Karpas-422 (cell line): ENCODE results near the gene ATXN1. TPM values are rescaled to one million over a fixed set of nuclear protein-coding genes. Genes with fewer than 3 reads are reported as not detected.

Experiments used
- DNase-seq: peaks from one replicate; pipeline ENCODE4 v3.0.0-alpha.2; 2015
- H2AFZ ChIP-seq: fragments of 200-600 bp; sonication (generic); 2 replicates; pipeline ENCODE4 v1.6.1; 2014; ENCODE audit warnings: antibody characterized with exemption, low read length, mixed read lengths
- H3K27ac ChIP-seq: fragments of 200-600 bp; sonication (generic); 2 replicates; pipeline ENCODE4 v1.5.1; 2014; ENCODE audit warnings: mild to moderate bottlenecking, low read length, moderate library complexity
- H3K27me3 ChIP-seq: fragments of 200-600 bp; sonication (generic); 2 replicates; pipeline ENCODE4 v1.6.1; 2014; ENCODE audit warnings: low read length, mixed read lengths
- H3K36me3 ChIP-seq: fragments of 200-600 bp; sonication (generic); 2 replicates; pipeline ENCODE4 v1.6.1; 2014; ENCODE audit warnings: low read length, mixed read lengths; ENCODE audit not compliant: insufficient read depth
- H3K4me1 ChIP-seq: fragments of 200-600 bp; sonication (generic); 2 replicates; pipeline ENCODE4 v1.6.1; 2014; ENCODE audit warnings: mild to moderate bottlenecking, low read length, mixed read lengths
- H3K4me2 ChIP-seq: fragments of 200-600 bp; sonication (generic); 2 replicates; pipeline ENCODE4 v1.6.1; 2014; ENCODE audit warnings: low read length, low read depth, mild to moderate bottlenecking; ENCODE audit not compliant: poor library complexity, severe bottlenecking
- H3K4me3 ChIP-seq: fragments of 200-600 bp; sonication (generic); 2 replicates; pipeline ENCODE4 v1.5.1; 2014; ENCODE audit warnings: mild to moderate bottlenecking, antibody characterized with exemption, low read length, mixed read lengths
- H3K79me2 ChIP-seq: fragments of 200-600 bp; sonication (generic); 2 replicates; pipeline ENCODE4 v1.6.1; 2014; ENCODE audit warnings: mild to moderate bottlenecking, low read length, mixed read lengths
- H3K9ac ChIP-seq: fragments of 200-600 bp; sonication (generic); 2 replicates; pipeline ENCODE4 v1.6.0; 2014; ENCODE audit warnings: low read length
- H3K9me2 ChIP-seq: fragments of 200-600 bp; sonication (generic), shearing (Covaris generic); replicated peaks from 2 replicates; pipeline ENCODE4 v1.6.0; 2014; ENCODE audit warnings: mild to moderate bottlenecking, low read length, moderate library complexity; ENCODE audit not compliant: insufficient read depth
- H3K9me3 ChIP-seq: fragments of 300-700, 200-600 bp; sonication (generic); 2 replicates; pipeline ENCODE4 v1.6.1; 2014; ENCODE audit warnings: low read length, mixed read lengths
- H4K20me1 ChIP-seq: fragments of 200-600 bp; sonication (generic); 2 replicates; pipeline ENCODE4 v1.6.1; 2014; ENCODE audit warnings: mild to moderate bottlenecking, antibody characterized with exemption, low read length, low read depth; ENCODE audit not compliant: insufficient read depth
- total RNA-seq: library from RNA; depleted of rRNA; stranded (reverse); fragments of >200 nt; shearing (Covaris generic); gene quantifications from 2 replicates; pipeline ENCODE4 v1.2.3, GENCODE V29; 2014; ENCODE audit warnings: low replicate concordance

ATXN1 gene
- total RNA-seq, 1 experiment from 2014 or later = 0.37 TPM

- H3K79me2 ChIP-seq = no peaks in the 10 kb centered on the region
- no peaks in the 10 kb centered on the region for H3K9me3 ChIP-seq
- no peaks in the 10 kb centered on the region for H3K27me3 ChIP-seq
- no peaks in the 10 kb centered on the region for H3K9me2 ChIP-seq
- no peak overlapping the region for H3K4me2 ChIP-seq
- no peak for DNase-seq
- H3K27ac ChIP-seq = no peak overlapping the region
- H3K9ac ChIP-seq = no peak overlapping the region
- H3K36me3 ChIP-seq = no peaks in the 10 kb centered on the region
- no peak overlapping the region for H2AFZ ChIP-seq
- no peaks in the 10 kb centered on the region for H3K4me1 ChIP-seq
- H4K20me1 ChIP-seq = no peaks in the 10 kb centered on the region
- H3K4me3 ChIP-seq = no peak overlapping the region
These were observed 196.8 kb downstream of the ATXN1 start for GRCh38 chr6:16564436-16564835.

GRCh38 chr6:16563628-16564240, 197.5 kb downstream of the ATXN1 start:
- Histone ChIP-seq H3K79me2 (no peaks in the 10 kb centered on the region), H4K20me1 (no peaks in the 10 kb centered on the region), H3K4me3 (no peak overlapping the region), H3K9me2 (no peaks in the 10 kb centered on the region), H3K27ac (no peak overlapping the region), H3K36me3 (no peaks in the 10 kb centered on the region), H3K4me2 (no peak overlapping the region), H3K4me1 (no peaks in the 10 kb centered on the region), H2AFZ (no peak overlapping the region), H3K9me3 (no peaks in the 10 kb centered on the region), H3K9ac (no peak overlapping the region), H3K27me3 (no peaks in the 10 kb centered on the region)
- no peak for DNase-seq

- no peaks in the 10 kb centered on the region for H3K27me3 ChIP-seq
- H3K27ac ChIP-seq = no peak overlapping the region
- H3K4me3 ChIP-seq = no peak overlapping the region
- no peaks in the 10 kb centered on the region for H3K36me3 ChIP-seq
- H3K9me3 ChIP-seq = no peaks in the 10 kb centered on the region
- no peak overlapping the region for H3K9ac ChIP-seq
- H2AFZ ChIP-seq = no peak overlapping the region
- H4K20me1 ChIP-seq = no peaks in the 10 kb centered on the region
- no peaks in the 10 kb centered on the region for H3K79me2 ChIP-seq
- no peak for DNase-seq
- no peaks in the 10 kb centered on the region for H3K9me2 ChIP-seq
- H3K4me2 ChIP-seq = no peak overlapping the region
- H3K4me1 ChIP-seq = no peaks in the 10 kb centered on the region
These were observed 198.8 kb downstream of the ATXN1 start for GRCh38 chr6:16562498-16562897.

GRCh38 chr6:16559071-16559470, 202.2 kb downstream of the ATXN1 start:
- Histone ChIP-seq H3K4me1 (no peaks in the 10 kb centered on the region), H3K4me2 (no peak overlapping the region), H3K79me2 (no peaks in the 10 kb centered on the region), H3K27me3 (no peaks in the 10 kb centered on the region), H3K9me3 (no peaks in the 10 kb centered on the region), H2AFZ (no peak overlapping the region), H3K27ac (no peak overlapping the region), H3K36me3 (no peaks in the 10 kb centered on the region), H3K4me3 (no peak overlapping the region), H4K20me1 (no peaks in the 10 kb centered on the region), H3K9me2 (no peaks in the 10 kb centered on the region), H3K9ac (no peak overlapping the region)
- no peak for DNase-seq

- Histone ChIP-seq H3K4me3 (no peak overlapping the region), H3K9me2 (no peaks in the 10 kb centered on the region), H3K27me3 (no peaks in the 10 kb centered on the region), H3K4me2 (no peak overlapping the region), H3K79me2 (no peaks in the 10 kb centered on the region), H2AFZ (no peak overlapping the region), H3K9me3 (no peaks in the 10 kb centered on the region), H3K27ac (no peak overlapping the region), H3K9ac (no peak overlapping the region), H3K4me1 (no peaks in the 10 kb centered on the region), H4K20me1 (no peaks in the 10 kb centered on the region), H3K36me3 (no peaks in the 10 kb centered on the region)
- no peak for DNase-seq
These were observed 205.7 kb downstream of the ATXN1 start for GRCh38 chr6:16555550-16555949.

GRCh38 chr6:16553531-16553930, 207.7 kb downstream of the ATXN1 start:
- Histone ChIP-seq H3K9me3 (no peaks in the 10 kb centered on the region), H3K4me1 (no peaks in the 10 kb centered on the region), H3K27ac (no peak overlapping the region), H3K27me3 (no peaks in the 10 kb centered on the region), H3K9ac (no peak overlapping the region), H3K36me3 (no peaks in the 10 kb centered on the region), H3K79me2 (no peaks in the 10 kb centered on the region), H3K9me2 (no peaks in the 10 kb centered on the region), H4K20me1 (no peaks in the 10 kb centered on the region), H3K4me2 (no peak overlapping the region), H2AFZ (no peak overlapping the region), H3K4me3 (no peak overlapping the region)
- no peak for DNase-seq

GRCh38 chr6:16551466-16551865, 209.8 kb downstream of the ATXN1 start:
- Histone ChIP-seq H3K27ac (no peak overlapping the region), H3K9me2 (no peaks in the 10 kb centered on the region), H3K4me3 (no peak overlapping the region), H2AFZ (no peak overlapping the region), H3K9ac (no peak overlapping the region), H3K4me2 (no peak overlapping the region), H4K20me1 (no peaks in the 10 kb centered on the region), H3K9me3 (no peaks in the 10 kb centered on the region), H3K79me2 (no peaks in the 10 kb centered on the region), H3K36me3 (no peaks in the 10 kb centered on the region), H3K27me3 (no peaks in the 10 kb centered on the region), H3K4me1 (no peaks in the 10 kb centered on the region)
- DNase-seq = no peak

GRCh38 chr6:16548121-16548520, 213.1 kb downstream of the ATXN1 start:
- Histone ChIP-seq H4K20me1 (no peaks in the 10 kb centered on the region), H3K79me2 (no peaks in the 10 kb centered on the region), H3K4me1 (no peaks in the 10 kb centered on the region), H3K27ac (no peak overlapping the region), H3K9me3 (no peaks in the 10 kb centered on the region), H3K4me2 (no peak overlapping the region), H2AFZ (no peak overlapping the region), H3K27me3 (no peaks in the 10 kb centered on the region), H3K9ac (no peak overlapping the region), H3K36me3 (no peaks in the 10 kb centered on the region), H3K9me2 (no peaks in the 10 kb centered on the region), H3K4me3 (no peak overlapping the region)
- DNase-seq = no peak

- no peaks in the 10 kb centered on the region for H4K20me1 ChIP-seq
- DNase-seq = no peak
- no peaks in the 10 kb centered on the region for H3K79me2 ChIP-seq
- H2AFZ ChIP-seq = no peak overlapping the region
- H3K9ac ChIP-seq = no peak overlapping the region
- H3K27me3 ChIP-seq = no peaks in the 10 kb centered on the region
- H3K27ac ChIP-seq = no peak overlapping the region
- no peak overlapping the region for H3K4me3 ChIP-seq
- H3K4me1 ChIP-seq = no peaks in the 10 kb centered on the region
- H3K36me3 ChIP-seq = no peaks in the 10 kb centered on the region
- no peak overlapping the region for H3K4me2 ChIP-seq
- H3K9me3 ChIP-seq = no peaks in the 10 kb centered on the region
- no peaks in the 10 kb centered on the region for H3K9me2 ChIP-seq
These were observed 213.7 kb downstream of the ATXN1 start for GRCh38 chr6:16547587-16547986.
